H1 (cell line): Measurements from ENCODE around the gene TTK. TPM values are rescaled to one million over a fixed set of nuclear protein-coding genes. Genes with fewer than 3 reads are reported as not detected.

Experiments
- CTCF ChIA-PET: fragments of 300-600 bp; sonication (Branson Sonifier 250); formaldehyde crosslinking; loops from one replicate; lab custom pipeline; 2021; ENCODE audit not compliant: partially characterized antibody; lab: Charles Lee
- POLR2A ChIA-PET: fragments of 300-600 bp; sonication (Branson Sonifier 250); formaldehyde crosslinking; loops from one replicate; lab custom pipeline; 2021; ENCODE audit warnings: inconsistent platforms; ENCODE audit not compliant: partially characterized antibody; lab: Charles Lee
- DNase-seq, 2 experiments: peaks; one replicate each; pipeline versions ENCODE4 v3.0.0 to v3.0.0-alpha.2; 2010 to 2022; ENCODE audit warnings: low spot score in 2 of 2, low read depth in 1 of 2, mixed read lengths in 1 of 2
- FAIRE-seq: peaks from 2 replicates; lab custom pipeline; 2011; peaks lifted over from hg19 to GRCh38; lab: Jason Lieb, UNC
- H2AFZ ChIP-seq: 2 replicates; pipeline ENCODE4 v1.8.1; 2012; ENCODE audit warnings: low read length, inconsistent platforms
- H2AK5ac ChIP-seq: 2 replicates; pipeline ENCODE4 v1.6.1; 2013; ENCODE audit warnings: low read depth, low read length
- H2BK120ac ChIP-seq: replicated peaks from 2 replicates; pipeline ENCODE3; 2013; ENCODE audit warnings: low read depth, low read length, inconsistent platforms
- H2BK12ac ChIP-seq: 2 replicates; pipeline ENCODE4 v1.6.1; 2013; ENCODE audit warnings: low read depth, low read length
- H2BK15ac ChIP-seq: 2 replicates; pipeline ENCODE4 v1.6.1; 2013; ENCODE audit warnings: low read length
- H2BK20ac ChIP-seq: 2 replicates; pipeline ENCODE4 v1.6.1; 2013; ENCODE audit warnings: low read length
- H2BK5ac ChIP-seq: 2 replicates; pipeline ENCODE4 v1.6.1; 2013; ENCODE audit warnings: low read depth, low read length
- H3K14ac ChIP-seq: 2 replicates; pipeline ENCODE4 v1.6.1; 2013; ENCODE audit warnings: inconsistent platforms; ENCODE audit not compliant: insufficient read length
- H3K18ac ChIP-seq: 2 replicates; pipeline ENCODE4 v1.6.1; 2013; ENCODE audit warnings: low read length; ENCODE audit errors: extremely low read depth
- H3K23ac ChIP-seq: 2 replicates; pipeline ENCODE4 v1.6.1; 2013; ENCODE audit warnings: inconsistent platforms; ENCODE audit not compliant: insufficient read length
- H3K23me2 ChIP-seq: 2 replicates; pipeline ENCODE4 v1.6.1; 2013; ENCODE audit warnings: low read depth, low read length
- H3K27ac ChIP-seq: 2 replicates; pipeline ENCODE4 v1.6.1; 2011; ENCODE audit warnings: low read depth, low read length, inconsistent platforms
- H3K27me3 ChIP-seq, 4 experiments: replicated peaks in 1 of 4; 1 replicate in 1 of 4; 2 replicates in 3 of 4; pipeline versions ENCODE4 v1.6.1 to v1.8.1; 2011 to 2013; ENCODE audit warnings: low read length in 3 of 4, mild to moderate bottlenecking in 3 of 4, inconsistent platforms in 2 of 4, mixed read lengths in 2 of 4, moderate library complexity in 1 of 4; ENCODE audit not compliant: control insufficient read depth in 3 of 4, insufficient read depth in 3 of 4; ENCODE audit errors: extremely low read depth in 1 of 4
- H3K36me3 ChIP-seq, 4 experiments: 2 replicates each; pipeline versions ENCODE4 v1.6.1 to v1.8.1; 2011 to 2013; ENCODE audit warnings: mild to moderate bottlenecking in 4 of 4, low read length in 3 of 4, moderate library complexity in 2 of 4, control low read depth in 1 of 4, inconsistent platforms in 1 of 4; ENCODE audit not compliant: insufficient read depth in 4 of 4, control insufficient read depth in 2 of 4
- H3K4ac ChIP-seq: replicated peaks from 2 replicates; pipeline ENCODE3; 2013; ENCODE audit warnings: low read length, low read depth, mixed read lengths, inconsistent platforms; ENCODE audit not compliant: insufficient read length
- H3K4me1 ChIP-seq, 4 experiments: replicated peaks in 1 of 4; 1 replicate in 1 of 4; 2 replicates in 3 of 4; pipeline versions ENCODE4 v1.6.1 to v1.8.1; 2011 to 2013; ENCODE audit warnings: low read length in 3 of 4, inconsistent platforms in 2 of 4, mixed read lengths in 1 of 4; ENCODE audit not compliant: insufficient read depth in 4 of 4, control insufficient read depth in 3 of 4
- H3K4me2 ChIP-seq, 2 experiments: 2 replicates each; pipeline versions ENCODE4 v1.6.1 to v1.8.1; 2011 to 2013; ENCODE audit warnings: low read depth in 2 of 2, low read length in 2 of 2, control low read depth in 1 of 2, inconsistent platforms in 1 of 2, mild to moderate bottlenecking in 1 of 2; ENCODE audit not compliant: insufficient read depth in 1 of 2
- H3K4me3 ChIP-seq, 4 experiments: fragments of 200-600, 300-600 bp in 1 of 4; sonication (generic), shearing (Covaris generic), sonication (Bioruptor Twin) in 1 of 4; 2 replicates each; pipeline versions ENCODE4 v1.5.1 to v1.8.1; 2011 to 2016; ENCODE audit warnings: low read length in 4 of 4, low read depth in 3 of 4, control low read depth in 2 of 4, inconsistent platforms in 2 of 4, mild to moderate bottlenecking in 2 of 4, mixed read lengths in 1 of 4, moderate library complexity in 1 of 4; ENCODE audit not compliant: insufficient read depth in 2 of 4; ENCODE audit errors: extremely low read depth in 1 of 4
- H3K56ac ChIP-seq: replicated peaks from 2 replicates; pipeline ENCODE3; 2013; ENCODE audit warnings: low read depth, mild to moderate bottlenecking, mixed read lengths, low read length, inconsistent platforms; ENCODE audit not compliant: insufficient read length
- H3K79me1 ChIP-seq: 2 replicates; pipeline ENCODE4 v1.6.1; 2013; ENCODE audit warnings: low read depth, low read length, control low read depth
- H3K79me2 ChIP-seq, 2 experiments: 2 replicates each; pipeline versions ENCODE4 v1.6.1 to v1.8.1; 2012 to 2013; ENCODE audit warnings: low read length in 2 of 2, mild to moderate bottlenecking in 2 of 2, inconsistent platforms in 1 of 2; ENCODE audit not compliant: insufficient read depth in 2 of 2, control insufficient read depth in 1 of 2
- H3K9ac ChIP-seq, 4 experiments: replicated peaks in 1 of 4; 1 replicate in 1 of 4; 2 replicates in 3 of 4; pipeline versions ENCODE4 v1.6.1 to v1.8.1; 2011 to 2013; ENCODE audit warnings: low read depth in 3 of 4, low read length in 3 of 4, control low read depth in 2 of 4, mild to moderate bottlenecking in 2 of 4, moderate library complexity in 2 of 4, inconsistent platforms in 1 of 4; ENCODE audit errors: extremely low read depth in 1 of 4
- H3K9me3 ChIP-seq, 2 experiments: 2 replicates each; pipeline versions ENCODE4 v1.6.1 to v1.8.1; 2012 to 2013; ENCODE audit warnings: mild to moderate bottlenecking in 2 of 2, moderate library complexity in 2 of 2, control low read depth in 1 of 2, inconsistent platforms in 1 of 2, low read depth in 1 of 2, low read length in 1 of 2, mixed read lengths in 1 of 2; ENCODE audit not compliant: insufficient read depth in 2 of 2
- H4K20me1 ChIP-seq, 2 experiments: replicated peaks in 1 of 2; 2 replicates each; pipeline versions ENCODE3 to v1.8.1; 2011 to 2013; ENCODE audit warnings: inconsistent platforms in 2 of 2, low read length in 2 of 2, mild to moderate bottlenecking in 1 of 2; ENCODE audit not compliant: insufficient read depth in 2 of 2, control insufficient read depth in 1 of 2
- H4K5ac ChIP-seq: 2 replicates; pipeline ENCODE4 v1.6.1; 2013; ENCODE audit warnings: low read length, low read depth, mixed read lengths, inconsistent platforms; ENCODE audit not compliant: insufficient read length
- H4K8ac ChIP-seq: 2 replicates; pipeline ENCODE4 v1.8.0; 2013; ENCODE audit warnings: mild to moderate bottlenecking, moderate library complexity, low read length, inconsistent platforms; ENCODE audit not compliant: insufficient read depth; ENCODE audit errors: extremely low read depth
- H4K91ac ChIP-seq: replicated peaks from 2 replicates; pipeline ENCODE3; 2013; ENCODE audit warnings: low read length, mixed read lengths, inconsistent platforms; ENCODE audit not compliant: insufficient read length
- BCL11A ChIP-seq, 2 experiments: IDR thresholded peaks; one replicate each; pipeline ENCODE4 v1.6.1; 2011; ENCODE audit warnings: low read depth in 2 of 2, low read length in 2 of 2, mild to moderate bottlenecking in 2 of 2
- EZH2 ChIP-seq: fragments of 200-600 bp; sonication (generic); IDR thresholded peaks from 2 replicates; pipeline ENCODE4 v1.7.1; 2012; ENCODE audit warnings: low read depth, mild to moderate bottlenecking, moderate library complexity, low read length, inconsistent platforms; ENCODE audit not compliant: severe bottlenecking
- NANOG ChIP-seq: IDR thresholded peaks from 2 replicates; pipeline ENCODE4 v1.6.1; 2011; ENCODE audit warnings: low read length, low read depth, mild to moderate bottlenecking, inconsistent platforms; ENCODE audit not compliant: insufficient read depth, poor library complexity, severe bottlenecking
- SP1 ChIP-seq: IDR thresholded peaks from 2 replicates; pipeline ENCODE4 v1.6.1; 2011; ENCODE audit warnings: low read depth, low read length
- TBP ChIP-seq: IDR thresholded peaks from 2 replicates; pipeline ENCODE4 v1.6.1; 2011; ENCODE audit warnings: low read depth, low read length, improper control_type of control experiment
- USF2 ChIP-seq: IDR thresholded peaks from 2 replicates; pipeline ENCODE4 v1.6.1; 2011; ENCODE audit warnings: low read length, improper control_type of control experiment
- WGBS, 2 experiments: shearing (Covaris generic) in 1 of 2; methylation state at CpG; one replicate each; pipeline versions ENCODE4 v1.1.6 to v1.1.7; 2013 to 2015; ENCODE audit warnings: low lambda C conversion rate in 2 of 2, mixed read lengths in 2 of 2, inconsistent platforms in 1 of 2, low coverage in 1 of 2, missing lambda C conversion rate in 1 of 2; ENCODE audit not compliant: insufficient replicate concordance in 2 of 2, insufficient coverage in 1 of 2, insufficient read length in 1 of 2; ENCODE audit errors: extremely low coverage in 1 of 2, missing lambda C conversion rate in 1 of 2; 5-methylcytosine and 5-hydroxymethylcytosine counted together
- polyA plus RNA-seq, 7 experiments: library from polyadenylated mRNA; depleted of rRNA in 3 of 7; stranded (reverse) in 5 of 7; unstranded in 2 of 7; fragments of >200 nt in 5 of 7; fragments of 200-250 nt in 2 of 7; gene quantifications; 1 replicate in 5 of 7; 2 replicates in 1 of 7; 4 replicates in 1 of 7; pipeline versions ENCODE4 v1.2.1 to v1.2.3, GENCODE V29; 2011 to 2013; ENCODE audit warnings: missing spikeins in 2 of 7, mixed read lengths in 2 of 7
- total RNA-seq: library from RNA; stranded (reverse); fragmentation: NEBNext Ultra II Directional; extraction: Animal tissue kit (Norgen Biotek cat#: 25700); gene quantifications from 2 replicates; pipeline ENCODE4 v1.2.1, GENCODE V29; 2021

Gene TTK
- total and polyA plus RNA-seq, 2 of the 8 experiments (the other 6 are each of a cell fraction or from before 2014, with no cell fraction given), result 11.9 to 63.2 TPM

DNA sequence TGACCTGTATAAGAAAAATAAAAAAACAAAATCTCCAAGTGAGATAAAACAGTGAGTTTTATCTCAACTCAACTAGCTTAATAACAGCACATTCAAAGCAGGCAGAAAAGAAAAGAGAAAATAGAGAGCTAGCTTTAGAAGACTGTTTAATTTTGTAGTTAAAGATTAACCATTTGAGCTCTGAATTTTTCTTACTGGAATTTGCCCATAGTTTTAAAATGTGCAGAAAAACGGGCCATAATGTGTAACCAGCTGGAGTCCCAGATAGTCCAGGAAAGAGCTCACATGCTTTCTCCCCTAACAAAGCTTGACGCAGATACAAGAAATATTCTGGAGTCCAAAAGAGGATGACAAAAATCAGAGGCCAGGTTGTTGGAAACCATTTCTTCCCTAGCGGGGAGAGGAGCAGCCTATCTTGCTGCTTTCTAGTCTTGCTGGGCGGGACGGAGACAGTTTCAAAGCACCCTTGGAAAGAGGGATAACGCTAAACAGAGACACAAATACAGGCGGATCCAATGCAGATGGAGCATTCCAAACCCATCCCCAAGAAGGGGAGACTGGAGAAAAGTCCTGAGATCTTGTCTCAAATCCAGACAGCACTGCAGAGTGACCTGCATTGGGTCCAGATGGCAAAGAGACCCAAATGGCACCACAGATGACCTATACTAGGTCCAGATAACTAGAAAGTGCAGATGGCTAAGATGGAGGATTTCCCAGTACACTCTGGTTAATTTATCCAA is 16.1 kb downstream of the TTK start:
- Histone ChIP-seq H2AK5ac (no peak overlapping the region), H2BK12ac (no peak overlapping the region), H4K5ac (no peak overlapping the region), H3K36me3 (peaks cover 0 to 68% (median 30%) of the 10 kb centered on the region in 4 experiments; a peak in 7 of 8 replicates), H4K20me1 (no peaks in the 10 kb centered on the region), H3K4ac (no peak overlapping the region), H4K91ac (no peak overlapping the region), H3K23ac (no peak overlapping the region), H3K14ac (no peak overlapping the region), H2BK120ac (no peak overlapping the region), H3K9me3 (no peaks in the 10 kb centered on the region), H2BK5ac (no peak overlapping the region), H3K18ac (no peak overlapping the region), H2BK15ac (no peak overlapping the region), H3K4me3 (no peak overlapping the region), H3K79me1 (no peaks in the 10 kb centered on the region), H3K4me2 (no peak overlapping the region), H3K4me1 (no peaks in the 10 kb centered on the region), H3K23me2 (no peaks in the 10 kb centered on the region), H3K27me3 (no peaks in the 10 kb centered on the region), H3K56ac (no peak overlapping the region), H3K79me2 (peaks cover 0 to 4% of the 10 kb centered on the region in 2 experiments; a peak in 1 of 4 replicates), H3K27ac (no peak overlapping the region), H4K8ac (no peak overlapping the region), H2BK20ac (no peak overlapping the region), H3K9ac (no peak overlapping the region), H2AFZ (no peak overlapping the region)
- WGBS, 2 experiments, result 95% methylated on average over 7 of the region's 7 CpGs; no CpG with 5 or more reads in 1 of the 2 experiments
- no peak for FAIRE-seq
- ChIA-PET CTCF (interaction anchor here (1.2 to 2.2 kb wide), 4 partner anchors 8 to 74 kb away, joined by 4 to 9 read pairs (median 4); no protein-coding TSS in a partner anchor), POLR2A (interaction anchor here (0.7 to 1.1 kb wide), 3 partner anchors 10 to 16 kb away, joined by 4 read pairs; partner anchors contain the start of gene TTK)
- TF ChIP-seq USF2 (no peak), EZH2 (no peak), TBP (no peak), BCL11A (IDR thresholded peaks at IDR 0.05; ENCODE audit: low read depth in 2 of 2, low read length in 2 of 2) (no peak), NANOG (no peak), SP1 (no peak)
- no peak for DNase-seq
